PFSK-1 (cell line): Measurements from ENCODE around the gene DOCK8.

Experiments
- FOXP2 ChIP-seq: optimal IDR thresholded peaks from 2 replicates; pipeline ENCODE3; 2011; ENCODE audit warnings: borderline replicate concordance, control low read depth, inconsistent platforms; ENCODE audit not compliant: insufficient read depth; ENCODE audit errors: extremely low read length, extremely low read depth
- POLR2AphosphoS5 ChIP-seq: IDR thresholded peaks from 2 replicates; pipeline ENCODE4 v1.6.1; 2012; ENCODE audit warnings: low read depth, mild to moderate bottlenecking, control low read depth, low read length, moderate library complexity
- SIN3A ChIP-seq: IDR thresholded peaks from 2 replicates; pipeline ENCODE4 v1.6.1; 2012; ENCODE audit warnings: mild to moderate bottlenecking, low read length, moderate library complexity, borderline replicate concordance; ENCODE audit not compliant: insufficient read depth
- TAF1 ChIP-seq: IDR thresholded peaks from 2 replicates; pipeline ENCODE4 v1.6.1; 2012; ENCODE audit warnings: low read length, control low read depth, borderline replicate concordance; ENCODE audit not compliant: insufficient read depth
- TF ChIP-seq, protein P1 (sequence below), 2 experiments: IDR thresholded peaks; 2 replicates each; pipeline versions ENCODE4 v1.6.1 to v1.8.0; 2011 to 2012; ENCODE audit warnings: low read depth in 2 of 2, low read length in 2 of 2, control low read depth in 1 of 2, inconsistent platforms in 1 of 2, mild to moderate bottlenecking in 1 of 2, moderate library complexity in 1 of 2; ENCODE audit not compliant: insufficient read depth in 1 of 2

DNA sequence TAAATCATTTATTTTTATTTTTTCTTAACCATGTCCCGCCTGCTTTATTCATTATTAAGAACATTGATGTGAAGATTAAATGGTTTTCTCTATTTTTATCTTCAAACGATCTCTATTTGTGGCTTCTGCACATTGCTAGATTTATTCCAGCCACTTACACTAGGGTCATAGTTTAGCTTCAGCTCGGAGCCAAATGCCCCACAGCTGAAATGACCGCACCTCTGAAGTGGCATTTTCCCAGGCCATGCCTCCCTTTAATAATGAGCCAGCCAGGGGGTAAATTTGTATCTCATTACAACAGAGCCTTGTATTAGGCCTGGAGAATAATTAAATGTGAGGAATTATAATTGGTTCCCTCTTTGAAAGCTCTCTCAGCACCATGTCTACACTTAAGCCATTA, 89.4 kb downstream of the DOCK8 start:
- TF ChIP-seq, protein P1, sequence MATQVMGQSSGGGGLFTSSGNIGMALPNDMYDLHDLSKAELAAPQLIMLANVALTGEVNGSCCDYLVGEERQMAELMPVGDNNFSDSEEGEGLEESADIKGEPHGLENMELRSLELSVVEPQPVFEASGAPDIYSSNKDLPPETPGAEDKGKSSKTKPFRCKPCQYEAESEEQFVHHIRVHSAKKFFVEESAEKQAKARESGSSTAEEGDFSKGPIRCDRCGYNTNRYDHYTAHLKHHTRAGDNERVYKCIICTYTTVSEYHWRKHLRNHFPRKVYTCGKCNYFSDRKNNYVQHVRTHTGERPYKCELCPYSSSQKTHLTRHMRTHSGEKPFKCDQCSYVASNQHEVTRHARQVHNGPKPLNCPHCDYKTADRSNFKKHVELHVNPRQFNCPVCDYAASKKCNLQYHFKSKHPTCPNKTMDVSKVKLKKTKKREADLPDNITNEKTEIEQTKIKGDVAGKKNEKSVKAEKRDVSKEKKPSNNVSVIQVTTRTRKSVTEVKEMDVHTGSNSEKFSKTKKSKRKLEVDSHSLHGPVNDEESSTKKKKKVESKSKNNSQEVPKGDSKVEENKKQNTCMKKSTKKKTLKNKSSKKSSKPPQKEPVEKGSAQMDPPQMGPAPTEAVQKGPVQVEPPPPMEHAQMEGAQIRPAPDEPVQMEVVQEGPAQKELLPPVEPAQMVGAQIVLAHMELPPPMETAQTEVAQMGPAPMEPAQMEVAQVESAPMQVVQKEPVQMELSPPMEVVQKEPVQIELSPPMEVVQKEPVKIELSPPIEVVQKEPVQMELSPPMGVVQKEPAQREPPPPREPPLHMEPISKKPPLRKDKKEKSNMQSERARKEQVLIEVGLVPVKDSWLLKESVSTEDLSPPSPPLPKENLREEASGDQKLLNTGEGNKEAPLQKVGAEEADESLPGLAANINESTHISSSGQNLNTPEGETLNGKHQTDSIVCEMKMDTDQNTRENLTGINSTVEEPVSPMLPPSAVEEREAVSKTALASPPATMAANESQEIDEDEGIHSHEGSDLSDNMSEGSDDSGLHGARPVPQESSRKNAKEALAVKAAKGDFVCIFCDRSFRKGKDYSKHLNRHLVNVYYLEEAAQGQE (IDR thresholded peaks at IDR 0.05; ENCODE audit: insufficient read depth in 1 of 2, low read depth in 2 of 2, low read length in 2 of 2), result no peak
- no peak for TF ChIP-seq TAF1
- no peak for TF ChIP-seq SIN3A
- no peak for TF ChIP-seq POLR2AphosphoS5
- no peak for TF ChIP-seq FOXP2
